ENCODE measurements around the gene WFIKKN1. TPM values are rescaled to one million over a fixed set of nuclear protein-coding genes. Genes with fewer than 3 reads are reported as not detected.

The WFIKKN1 gene
- total RNA-seq, 2 donors from 2014 or later: 7.7 to 11.6 TPM

- Mint-ChIP-seq H3K4me3 (no peak overlapping the region), H3K4me1 (peaks cover 3% of the 10 kb centered on the region), H3K27me3 (ENCODE audit: insufficient read depth) (no peaks in the 10 kb centered on the region), H3K9me3 (no peaks in the 10 kb centered on the region), H3K27ac (no peak overlapping the region), H3K36me3 (ENCODE audit: low read depth) (peaks cover 8% of the 10 kb centered on the region)
- TF ChIP-seq CTCF (conservative IDR thresholded peaks at IDR 0.05): no peak
- Histone ChIP-seq H3K27ac (ENCODE audit: low read depth, low read length) (no peak overlapping the region), H3K9ac (ENCODE audit: extremely low read depth, low read length, poor library complexity, severe bottlenecking) (no peak overlapping the region), H3K9me3 (ENCODE audit: control insufficient read depth, low read length) (no peaks in the 10 kb centered on the region), H3K4me3 (ENCODE audit: low read length) (no peak overlapping the region), H3K36me3 (ENCODE audit: control insufficient read depth, insufficient read depth, low read length) (no peaks in the 10 kb centered on the region), H3K4me1 (ENCODE audit: control insufficient read depth, insufficient read depth, low read length) (no peaks in the 10 kb centered on the region), H3K27me3 (ENCODE audit: control insufficient read depth, insufficient read depth, low read length, poor library complexity, severe bottlenecking) (no peaks in the 10 kb centered on the region)
- DNase-seq: no peak
- 88 to 97% methylated on average over 5 to 6 of the region's 6 CpGs for WGBS, 2 experiments (ENCODE audit: insufficient coverage in 1 of 2, insufficient read length in 1 of 2)
These were observed 29.3 kb downstream of the WFIKKN1 start for GRCh38 chr16:660132-660458.

GRCh38 chr16:660459-661183, 29.8 kb downstream of the WFIKKN1 start:
- no peaks in the 10 kb centered on the region for H3K27me3 Mint-ChIP-seq (ENCODE audit: insufficient read depth)
- H3K27ac Mint-ChIP-seq: peak overlapping the region; percentile 39

GRCh38 chr16:661184-661821, 30.5 kb downstream of the WFIKKN1 start:
- Histone ChIP-seq H3K4me1 (ENCODE audit: control insufficient read depth, insufficient read depth, low read length) (no peaks in the 10 kb centered on the region), H3K4me3 (ENCODE audit: low read length) (no peak overlapping the region), H3K27ac (ENCODE audit: low read depth, low read length) (no peak overlapping the region), H3K36me3 (ENCODE audit: control insufficient read depth, insufficient read depth, low read length) (no peaks in the 10 kb centered on the region), H3K27me3 (ENCODE audit: control insufficient read depth, insufficient read depth, low read length, poor library complexity, severe bottlenecking) (no peaks in the 10 kb centered on the region), H3K9ac (ENCODE audit: extremely low read depth, low read length, poor library complexity, severe bottlenecking) (no peak overlapping the region), H3K9me3 (ENCODE audit: control insufficient read depth, low read length) (no peaks in the 10 kb centered on the region)
- DNase-seq: no peak
- peaks cover 3% of the 10 kb centered on the region for H3K4me1 Mint-ChIP-seq
- H3K9me3 Mint-ChIP-seq: no peaks in the 10 kb centered on the region
- H3K4me3 Mint-ChIP-seq: no peak overlapping the region
- peaks cover 8% of the 10 kb centered on the region for H3K36me3 Mint-ChIP-seq (ENCODE audit: low read depth)
- no peak for TF ChIP-seq CTCF (conservative IDR thresholded peaks at IDR 0.05)
- no peaks in the 10 kb centered on the region for H3K27me3 Mint-ChIP-seq (ENCODE audit: insufficient read depth)
- 81 to 91% methylated on average over 22 to 35 of the region's 35 CpGs for WGBS, 2 experiments (ENCODE audit: insufficient coverage in 1 of 2, insufficient read length in 1 of 2)
- H3K27ac Mint-ChIP-seq: peak overlapping the region; percentile 39

More at GRCh38 chr16:660459-661183, 29.8 kb downstream of the WFIKKN1 start:
- H3K4me3 ChIP-seq (ENCODE audit: low read length): no peak overlapping the region
- no peak overlapping the region for H3K9ac ChIP-seq (ENCODE audit: extremely low read depth, low read length, poor library complexity, severe bottlenecking)
- no peaks in the 10 kb centered on the region for H3K27me3 ChIP-seq (ENCODE audit: control insufficient read depth, insufficient read depth, low read length, poor library complexity, severe bottlenecking)
- no peaks in the 10 kb centered on the region for H3K36me3 ChIP-seq (ENCODE audit: control insufficient read depth, insufficient read depth, low read length)
- no peaks in the 10 kb centered on the region for H3K9me3 ChIP-seq (ENCODE audit: control insufficient read depth, low read length)
- no peak overlapping the region for H3K27ac ChIP-seq (ENCODE audit: low read depth, low read length)
- no peaks in the 10 kb centered on the region for H3K4me1 ChIP-seq (ENCODE audit: control insufficient read depth, insufficient read depth, low read length)
- Mint-ChIP-seq H3K4me1 (peaks cover 3% of the 10 kb centered on the region), H3K36me3 (ENCODE audit: low read depth) (peaks cover 8% of the 10 kb centered on the region), H3K4me3 (no peak overlapping the region), H3K9me3 (no peaks in the 10 kb centered on the region)
- DNase-seq: peak; percentile 97
- peak; percentile 77 for TF ChIP-seq CTCF (conservative IDR thresholded peaks at IDR 0.05)
- 34 to 52% methylated on average over 10 to 35 of the region's 43 CpGs for WGBS, 2 experiments (ENCODE audit: insufficient coverage in 1 of 2, insufficient read length in 1 of 2)
